22Rv1 (cell line): ENCODE results near the gene GLI2.

Source experiments
- ZFX ChIP-seq: fragments of 450-650 bp; IDR thresholded peaks from 2 replicates; pipeline ENCODE4 v1.6.1; 2017; ENCODE audit warnings: antibody characterized with exemption, borderline replicate concordance
- TF ChIP-seq, protein P1 (sequence below): fragments of 450-650 bp; IDR thresholded peaks from 2 replicates; pipeline ENCODE4 v1.5.1; 2017; ENCODE audit warnings: mild to moderate bottlenecking

GRCh38 chr2:120729406-120730399 is 6.0 kb upstream of the GLI2 start:
- no peak for TF ChIP-seq ZFX
- TF ChIP-seq, protein P1, sequence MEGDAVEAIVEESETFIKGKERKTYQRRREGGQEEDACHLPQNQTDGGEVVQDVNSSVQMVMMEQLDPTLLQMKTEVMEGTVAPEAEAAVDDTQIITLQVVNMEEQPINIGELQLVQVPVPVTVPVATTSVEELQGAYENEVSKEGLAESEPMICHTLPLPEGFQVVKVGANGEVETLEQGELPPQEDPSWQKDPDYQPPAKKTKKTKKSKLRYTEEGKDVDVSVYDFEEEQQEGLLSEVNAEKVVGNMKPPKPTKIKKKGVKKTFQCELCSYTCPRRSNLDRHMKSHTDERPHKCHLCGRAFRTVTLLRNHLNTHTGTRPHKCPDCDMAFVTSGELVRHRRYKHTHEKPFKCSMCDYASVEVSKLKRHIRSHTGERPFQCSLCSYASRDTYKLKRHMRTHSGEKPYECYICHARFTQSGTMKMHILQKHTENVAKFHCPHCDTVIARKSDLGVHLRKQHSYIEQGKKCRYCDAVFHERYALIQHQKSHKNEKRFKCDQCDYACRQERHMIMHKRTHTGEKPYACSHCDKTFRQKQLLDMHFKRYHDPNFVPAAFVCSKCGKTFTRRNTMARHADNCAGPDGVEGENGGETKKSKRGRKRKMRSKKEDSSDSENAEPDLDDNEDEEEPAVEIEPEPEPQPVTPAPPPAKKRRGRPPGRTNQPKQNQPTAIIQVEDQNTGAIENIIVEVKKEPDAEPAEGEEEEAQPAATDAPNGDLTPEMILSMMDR = no peak
